Activated CD4-positive, alpha-beta T cell treated with anti-CD3 and anti-CD28 coated beads for 24 hours (primary cell): ENCODE data around the gene MPRIP.
"Not testable (repeated sequence)": the region's sequence is repeated elsewhere in the genome, so short reads cannot be mapped to it uniquely, and the experiment has no call there.

ENCODE experiments used
- DNase-seq, 2 donors: peaks; one replicate each; pipeline ENCODE4 v3.0.0-alpha.2; 2020; ENCODE audit warnings: low read depth in 2 of 2

The MPRIP gene

GRCh38 chr17:17147821-17148220, 105.6 kb downstream of the MPRIP start:
- DNase-seq, result no peak

- no peak for DNase-seq
Observed at GRCh38 chr17:17149520-17150447, 107.5 kb downstream of the MPRIP start.

DNA sequence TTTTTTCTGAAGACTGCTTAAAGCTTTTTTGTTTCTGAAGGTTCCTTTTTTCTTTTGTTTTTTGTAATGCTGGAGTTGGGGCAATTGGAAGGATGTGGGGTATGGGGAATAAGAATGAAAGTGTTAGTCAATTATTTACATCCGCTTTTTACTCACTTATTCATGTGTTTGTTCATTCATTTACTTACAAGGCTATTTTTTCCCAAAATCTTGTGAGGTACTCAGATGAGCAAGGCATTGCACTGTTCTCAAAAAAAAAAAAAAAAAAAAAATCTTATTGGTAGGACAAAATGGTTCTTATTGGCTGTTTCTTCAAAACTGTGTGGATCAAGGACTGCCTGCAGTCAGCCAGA, 108.2 kb downstream of the MPRIP start:
- no peak for DNase-seq

DNA sequence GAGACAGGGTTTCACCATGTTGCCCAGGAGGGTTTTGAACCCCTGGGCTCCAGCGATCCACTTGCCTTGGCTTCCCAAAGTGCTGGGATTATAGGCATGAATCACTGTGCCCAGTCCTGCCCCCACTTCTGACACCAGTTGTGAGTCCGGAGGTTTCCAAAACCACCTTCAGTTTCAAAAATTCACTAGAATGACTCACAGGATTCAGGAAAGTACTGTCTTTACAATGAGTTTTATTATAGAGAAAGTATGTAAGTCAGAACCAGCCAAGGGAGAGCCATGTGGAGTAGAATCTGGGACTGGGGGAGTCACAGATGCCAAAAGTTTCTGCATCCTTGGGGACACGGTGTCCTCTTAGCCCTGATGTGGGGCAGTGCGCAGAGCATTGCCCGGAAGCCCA, 108.8 kb downstream of the MPRIP start:
- no peak for DNase-seq

DNA sequence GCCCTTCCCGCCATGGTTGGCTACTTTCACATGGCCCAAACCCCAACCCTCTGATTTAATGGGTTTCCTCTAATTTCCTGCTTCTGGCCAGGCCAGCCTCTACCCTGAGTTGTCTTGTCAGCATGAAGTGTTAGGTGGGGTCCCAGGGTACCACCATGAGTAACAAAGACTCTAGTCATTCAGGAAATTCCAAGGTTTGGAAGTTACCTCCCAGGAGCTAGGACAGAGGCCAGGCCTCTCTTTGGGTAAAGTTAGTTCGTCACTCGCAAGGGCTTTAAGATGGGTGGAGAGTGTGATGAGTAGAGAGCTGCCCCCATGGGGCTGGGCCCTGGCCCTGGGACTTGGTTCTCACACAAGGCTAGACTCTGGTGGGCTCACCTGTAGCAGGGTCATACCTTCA, 109.3 kb downstream of the MPRIP start:
- DNase-seq, result no peak

DNA sequence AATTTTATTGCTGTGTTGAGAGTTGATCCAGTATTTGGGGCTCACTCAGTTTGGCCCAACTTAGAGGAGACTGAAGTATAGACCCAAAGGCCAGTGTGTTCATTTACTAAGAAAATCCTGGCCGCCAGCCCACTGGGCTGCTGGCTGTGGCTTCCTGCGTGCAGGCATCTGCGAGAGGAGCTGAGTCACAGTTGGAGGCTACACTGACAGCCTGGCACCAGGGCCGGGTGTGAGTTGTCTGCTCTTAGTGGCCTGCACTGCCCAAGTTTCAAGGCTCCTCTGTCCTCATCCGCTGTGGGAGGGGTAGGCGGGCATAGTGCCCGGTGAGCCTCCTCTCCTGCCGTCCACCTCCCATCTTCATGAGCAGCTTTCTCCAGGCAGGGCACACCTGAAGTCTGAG, 109.7 kb downstream of the MPRIP start:
- no peak for DNase-seq

- DNase-seq, result no peak
Observed at GRCh38 chr17:17152385-17152784, 110.1 kb downstream of the MPRIP start.

GRCh38 chr17:17153071-17153470, 110.8 kb downstream of the MPRIP start:
- no peak for DNase-seq

GRCh38 chr17:17153709-17154108, 111.5 kb downstream of the MPRIP start:
- DNase-seq, result no peak

GRCh38 chr17:17154556-17154955, 112.3 kb downstream of the MPRIP start:
- DNase-seq, result no peak

GRCh38 chr17:17154981-17155380, 112.7 kb downstream of the MPRIP start:
- no peak for DNase-seq

DNA sequence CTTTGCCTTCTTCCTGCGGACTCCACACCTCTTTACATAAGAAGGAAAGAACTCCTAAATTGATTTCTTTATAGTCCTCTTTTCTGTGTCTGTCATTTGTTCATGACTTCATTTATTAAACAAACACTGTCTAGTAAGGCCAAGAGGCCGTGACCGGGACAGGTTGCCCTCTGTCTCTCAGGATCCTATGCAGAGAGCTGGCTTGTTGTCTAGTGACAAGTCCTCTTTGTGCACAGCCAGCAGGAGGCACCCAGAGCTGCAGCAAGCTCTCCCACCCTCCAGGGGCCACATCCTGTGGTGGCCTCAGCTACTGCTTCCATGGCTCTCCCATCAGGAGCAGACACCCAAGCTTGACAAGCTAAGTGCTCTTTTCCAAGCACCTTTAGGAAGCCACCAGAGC, 113.3 kb downstream of the MPRIP start:
- no peak for DNase-seq

- DNase-seq, result no peak
Observed at GRCh38 chr17:17156107-17156506, 113.8 kb downstream of the MPRIP start.

GRCh38 chr17:17156511-17156910, 114.3 kb downstream of the MPRIP start:
- DNase-seq, result no peak

- DNase-seq, result no peak
Observed at GRCh38 chr17:17157041-17157440, 114.8 kb downstream of the MPRIP start.

DNA sequence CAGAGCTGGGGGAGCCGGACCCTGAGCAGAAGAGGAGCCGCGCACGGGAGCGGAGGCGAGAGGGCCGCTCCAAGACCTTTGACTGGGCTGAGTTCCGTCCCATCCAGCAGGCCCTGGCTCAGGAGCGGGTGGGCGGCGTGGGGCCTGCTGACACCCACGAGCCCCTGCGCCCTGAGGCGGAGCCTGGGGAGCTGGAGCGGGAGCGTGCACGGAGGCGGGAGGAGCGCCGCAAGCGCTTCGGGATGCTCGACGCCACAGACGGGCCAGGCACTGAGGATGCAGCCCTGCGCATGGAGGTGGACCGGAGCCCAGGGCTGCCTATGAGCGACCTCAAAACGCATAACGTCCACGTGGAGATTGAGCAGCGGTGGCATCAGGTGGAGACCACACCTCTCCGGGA, 116.2 kb downstream of the MPRIP start:
- DNase-seq, result not testable (repeated sequence)

DNA sequence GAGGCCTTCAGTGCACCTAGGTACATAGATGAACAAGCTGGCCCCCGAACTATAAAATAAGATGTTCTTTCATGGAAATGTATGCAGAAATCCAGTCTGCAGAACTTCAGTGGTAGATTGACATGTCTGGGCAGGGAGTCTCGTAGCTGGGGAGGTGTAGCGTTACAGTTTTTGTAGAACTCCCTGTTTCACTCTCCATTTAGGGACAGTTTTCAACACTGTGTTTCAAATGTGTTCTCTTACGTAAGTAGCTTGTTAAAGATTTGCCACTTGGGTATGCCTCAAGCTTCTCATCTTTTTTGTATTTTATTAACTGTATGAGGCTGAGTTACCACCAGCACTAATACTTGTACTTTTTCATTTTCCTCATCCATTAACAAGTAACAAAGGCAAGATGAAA, 117.3 kb downstream of the MPRIP start:
- DNase-seq, result no peak

GRCh38 chr17:17161121-17161520, 118.9 kb downstream of the MPRIP start:
- no peak for DNase-seq

DNA sequence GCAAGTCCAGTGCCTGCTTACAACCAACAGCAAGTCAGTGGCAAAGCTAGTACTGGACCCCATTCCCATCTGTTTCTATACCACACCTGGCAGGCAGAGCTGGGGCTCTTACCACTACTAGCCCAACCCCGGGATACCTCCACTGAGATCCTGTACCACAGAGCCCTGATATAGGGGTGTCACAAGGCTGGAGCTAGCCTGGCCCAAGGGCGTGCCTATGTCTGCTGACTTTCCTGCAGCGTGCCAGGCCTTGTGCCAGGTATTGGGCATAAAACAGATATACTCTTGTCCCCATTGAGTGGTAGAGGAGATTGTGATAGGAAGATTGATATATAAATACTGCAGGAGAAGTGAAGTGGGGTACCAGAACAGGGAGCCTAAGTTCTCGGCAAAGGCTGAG, 119.5 kb downstream of the MPRIP start:
- DNase-seq, result no peak

DNA sequence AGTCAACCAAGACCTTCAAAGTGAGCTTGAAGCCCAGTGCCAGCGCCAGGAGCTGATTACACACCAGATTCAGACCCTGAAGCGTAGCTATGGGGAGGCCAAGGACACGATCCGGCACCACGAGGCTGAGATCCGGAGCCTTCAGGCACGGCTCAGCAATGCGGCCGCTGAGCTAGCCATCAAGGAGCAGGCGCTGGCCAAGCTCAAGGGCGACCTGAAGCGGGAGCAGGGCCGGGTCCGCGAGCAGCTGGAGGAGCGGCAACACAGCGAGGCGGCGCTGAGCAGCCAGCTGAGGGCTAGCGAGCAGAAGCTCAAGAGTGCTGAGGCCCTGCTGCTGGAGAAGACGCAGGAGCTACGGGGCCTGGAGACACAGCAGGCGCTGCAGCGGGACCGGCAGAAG, 121.9 kb downstream of the MPRIP start:
- no peak for DNase-seq

GRCh38 chr17:17164676-17165075, 122.4 kb downstream of the MPRIP start:
- DNase-seq, result no peak

DNA sequence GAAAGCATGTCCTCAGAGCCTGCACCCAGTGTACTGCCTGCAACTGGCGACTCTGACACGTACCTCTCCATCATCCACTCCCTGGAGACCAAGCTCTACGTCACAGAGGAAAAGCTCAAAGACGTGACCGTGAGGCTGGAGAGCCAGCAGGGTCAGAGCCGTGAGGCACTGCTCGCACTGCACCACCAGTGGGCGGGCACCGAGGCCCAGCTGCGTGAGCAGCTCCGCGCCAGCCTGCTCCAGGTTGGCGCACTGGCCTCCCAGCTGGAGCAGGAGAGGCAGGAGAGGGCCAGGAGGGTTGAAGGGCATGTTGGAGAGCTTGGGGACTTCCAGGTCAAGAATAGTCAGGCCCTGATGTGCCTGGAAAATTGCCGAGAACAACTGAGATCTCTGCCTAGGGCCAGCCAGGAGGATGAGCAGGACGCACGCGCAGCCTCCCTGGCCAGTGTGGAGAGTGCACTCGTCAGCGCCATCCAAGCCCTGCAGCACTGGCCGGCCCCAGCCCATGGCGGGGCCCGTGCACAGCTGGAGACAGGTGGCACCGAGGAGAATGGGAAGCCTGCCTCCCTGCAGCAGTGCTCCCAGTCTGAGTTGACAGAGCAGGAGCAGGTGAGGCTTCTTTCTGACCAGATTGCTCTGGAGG, 123.5 kb downstream of the MPRIP start:
- no peak for DNase-seq

GRCh38 chr17:17166446-17166845, 124.2 kb downstream of the MPRIP start:
- DNase-seq, result no peak
